Fibroblast of lung (primary cell): ENCODE measurements around the gene NPAS4. TPM values are rescaled to one million over a fixed set of nuclear protein-coding genes. Genes with fewer than 3 reads are reported as not detected.
"Not testable (repeated sequence)": the region's sequence is repeated elsewhere in the genome, so short reads cannot be mapped to it uniquely, and the experiment has no call there.

Experiments used
- DNase-seq, 2 donors: peaks; one replicate each; pipeline versions ENCODE4 v3.0.0 to v3.0.0-alpha.2; 2010; ENCODE audit warnings: low read depth in 2 of 2
- H2AFZ ChIP-seq: 2 replicates; pipeline ENCODE4 v1.5.1; 2012; ENCODE audit warnings: low read length, control low read depth, inconsistent platforms
- H3K27ac ChIP-seq: 2 replicates; pipeline ENCODE4 v1.5.1; 2011; ENCODE audit warnings: low read length, control low read depth; ENCODE audit not compliant: insufficient read depth
- H3K27me3 ChIP-seq: 2 replicates; pipeline ENCODE4 v1.5.1; 2011; ENCODE audit warnings: mild to moderate bottlenecking, low read length; ENCODE audit not compliant: control insufficient read depth, insufficient read depth
- H3K36me3 ChIP-seq: 2 replicates; pipeline ENCODE4 v1.5.1; 2011; ENCODE audit warnings: low read length; ENCODE audit not compliant: control insufficient read depth, insufficient read depth
- H3K4me1 ChIP-seq: 2 replicates; pipeline ENCODE4 v1.5.1; 2011; ENCODE audit warnings: low read length; ENCODE audit not compliant: control insufficient read depth, insufficient read depth; ENCODE audit errors: extremely low read depth
- H3K4me2 ChIP-seq: 2 replicates; pipeline ENCODE4 v1.5.1; 2011; ENCODE audit warnings: low read length, control low read depth; ENCODE audit not compliant: insufficient read depth; ENCODE audit errors: extremely low read depth
- H3K4me3 ChIP-seq, 4 experiments: fragments of 200-600 bp in 1 of 4; sonication (generic) in 1 of 4; replicated peaks in 1 of 4; 2 replicates each; pipeline ENCODE4 v1.5.1; 2011 to 2016; ENCODE audit warnings: low read length in 4 of 4, low read depth in 3 of 4, mild to moderate bottlenecking in 3 of 4, control low read depth in 2 of 4, inconsistent platforms in 1 of 4, mixed read lengths in 1 of 4; ENCODE audit not compliant: insufficient read depth in 1 of 4; ENCODE audit errors: control extremely low read depth in 1 of 4
- H3K79me2 ChIP-seq: 2 replicates; pipeline ENCODE4 v1.5.1; 2012; ENCODE audit warnings: mild to moderate bottlenecking, low read length, inconsistent platforms; ENCODE audit not compliant: control insufficient read depth, insufficient read depth
- H3K9ac ChIP-seq: 2 replicates; pipeline ENCODE4 v1.5.1; 2011; ENCODE audit warnings: mild to moderate bottlenecking, low read length, control low read depth; ENCODE audit not compliant: insufficient read depth
- H3K9me3 ChIP-seq: 2 replicates; pipeline ENCODE4 v1.5.1; 2012; ENCODE audit warnings: low read depth, low read length; ENCODE audit not compliant: control insufficient read depth, insufficient read depth
- H4K20me1 ChIP-seq: 2 replicates; pipeline ENCODE4 v1.5.1; 2011; ENCODE audit warnings: low read length; ENCODE audit not compliant: control insufficient read depth, insufficient read depth; ENCODE audit errors: extremely low read depth
- CTCF ChIP-seq, 2 donors: IDR thresholded peaks in 1 of 2; conservative IDR thresholded peaks in 1 of 2; 1 replicate in 1 of 2; 2 replicates in 1 of 2; pipeline ENCODE4 v1.5.1; 2011 to 2012; ENCODE audit warnings: low read length in 2 of 2, control low read depth in 1 of 2, inconsistent platforms in 1 of 2, low read depth in 1 of 2, mild to moderate bottlenecking in 1 of 2
- EZH2 ChIP-seq: IDR thresholded peaks from 2 replicates; pipeline ENCODE4 v1.5.1; 2012; ENCODE audit warnings: low read length, control low read depth, mild to moderate bottlenecking; ENCODE audit errors: missing control alignments
- polyA minus RNA-seq: library from RNA; depleted of rRNA, polyadenylated mRNA; stranded (reverse); fragments of >200 nt; gene quantifications from 2 replicates; pipeline ENCODE4 v1.2.3, GENCODE V29; 2011; ENCODE audit warnings: low replicate concordance
- polyA plus RNA-seq, 2 donors: library from polyadenylated mRNA; depleted of rRNA in 1 of 2; stranded (reverse) in 1 of 2; unstranded in 1 of 2; fragments of >200 nt; gene quantifications; 2 replicates each; pipeline ENCODE4 v1.2.1, GENCODE V29; 2011 to 2012; ENCODE audit warnings: missing spikeins in 1 of 2
- total RNA-seq: library from RNA; depleted of rRNA; stranded (reverse); fragments of >200 nt; gene quantifications from 2 replicates; pipeline ENCODE4 v1.2.1, GENCODE V29; 2014

Gene NPAS4
- total RNA-seq (not detected in 2 replicates), polyA plus RNA-seq (0.08 and 0.16 TPM in 2 replicates), polyA minus RNA-seq (not detected in 2 replicates)
- polyA plus RNA-seq (2012), result 0.14 TPM in 1 of 2 replicates, not detected in the other

GRCh38 chr11:66420671-66421476 is at the start of gene NPAS4:
Gene NPAS4 (plus strand): TSS chr11:66421035. CDS start chr11:66421180, 145 bp downstream.
- Histone ChIP-seq H3K4me2 (no peak within 1 kb of the TSS), H3K4me3 (no peak within 1 kb of the TSS), H4K20me1 (no peaks in the 10 kb centered on the region), H3K9me3 (no peaks in the 10 kb centered on the region), H3K79me2 (no peaks in the 10 kb centered on the region), H3K4me1 (peaks cover 9% of the 10 kb centered on the region), H3K27me3 (peaks cover 2% of the 10 kb centered on the region), H3K36me3 (no peaks in the 10 kb centered on the region), H3K27ac (no peak within 1 kb of the TSS), H3K9ac (no peak within 1 kb of the TSS), H2AFZ (no peak within 1 kb of the TSS)
- TF ChIP-seq CTCF (conservative IDR thresholded peaks at IDR 0.05 in 1 of 2, IDR thresholded peaks at IDR 0.05 in 1 of 2; ENCODE audit: low read depth in 1 of 2, low read length in 2 of 2) (no peak), EZH2 (peak; percentile 9)
- DNase-seq, result no peak

- H3K4me2 ChIP-seq, result peak within 1 kb of the TSS; percentile 69
- peak within 1 kb of the TSS; percentile 30 to 62 (median 54) for H3K4me3 ChIP-seq
- H2AFZ ChIP-seq, result peak within 1 kb of the TSS; percentile 78
- H3K27me3 ChIP-seq, result peaks cover 19% of the 10 kb centered on the region
- no peak for DNase-seq
- H3K36me3 ChIP-seq, result no peaks in the 10 kb centered on the region
- H4K20me1 ChIP-seq, result no peaks in the 10 kb centered on the region
- no peaks in the 10 kb centered on the region for H3K79me2 ChIP-seq
- no peak within 1 kb of the TSS for H3K9ac ChIP-seq
- no peaks in the 10 kb centered on the region for H3K9me3 ChIP-seq
- TF ChIP-seq CTCF (conservative IDR thresholded peaks at IDR 0.05 in 1 of 2, IDR thresholded peaks at IDR 0.05 in 1 of 2; ENCODE audit: low read depth in 1 of 2, low read length in 2 of 2), result no peak
- TF ChIP-seq EZH2, result no peak
- peaks cover 6% of the 10 kb centered on the region for H3K4me1 ChIP-seq
- H3K27ac ChIP-seq, result no peak within 1 kb of the TSS
Measured at GRCh38 chr11:66371627-66372415, 49.0 kb upstream of the NPAS4 start, which contains the start of gene SLC29A2. Gene SLC29A2 (minus strand): TSS chr11:66371760. CDS start chr11:66371591, 169 bp downstream.

- H3K36me3 ChIP-seq, result no peaks in the 10 kb centered on the region
- no peak for DNase-seq
Measured at GRCh38 chr11:66373265-66373664, 47.6 kb upstream of the NPAS4 start.

GRCh38 chr11:66373690-66374287 is 47.0 kb upstream of the NPAS4 start:
- not testable (repeated sequence) for H3K79me2 ChIP-seq, H3K4me3 ChIP-seq, H2AFZ ChIP-seq, H3K4me1 ChIP-seq, H3K36me3 ChIP-seq, DNase-seq, H3K27ac ChIP-seq, H3K4me2 ChIP-seq, H3K9me3 ChIP-seq, H4K20me1 ChIP-seq, H3K9ac ChIP-seq
- peaks cover 19% of the 10 kb centered on the region for H3K27me3 ChIP-seq

More at GRCh38 chr11:66373265-66373664, 47.6 kb upstream of the NPAS4 start:
- H3K27ac ChIP-seq, result no peak overlapping the region
- no peak overlapping the region for H3K4me3 ChIP-seq
- no peaks in the 10 kb centered on the region for H4K20me1 ChIP-seq
- peaks cover 19% of the 10 kb centered on the region for H3K27me3 ChIP-seq
- TF ChIP-seq EZH2, result no peak
- H3K9ac ChIP-seq, result no peak overlapping the region
- no peak overlapping the region for H3K4me2 ChIP-seq
- H3K79me2 ChIP-seq, result no peaks in the 10 kb centered on the region
- H3K9me3 ChIP-seq, result no peaks in the 10 kb centered on the region
- H2AFZ ChIP-seq, result no peak overlapping the region
- peaks cover 6% of the 10 kb centered on the region for H3K4me1 ChIP-seq
